Measurements from ENCODE around the gene LIPG. TPM values are rescaled to one million over a fixed set of nuclear protein-coding genes. Genes with fewer than 3 reads are reported as not detected.

The LIPG gene
- total RNA-seq, 1 experiment from 2014 or later = 6.8 TPM

- Mint-ChIP-seq H3K4me3 (no peak overlapping the region), H3K27me3 (ENCODE audit: low read depth) (peaks cover 8% of the 10 kb centered on the region), H3K4me1 (peaks cover 16% of the 10 kb centered on the region), H3K36me3 (no peaks in the 10 kb centered on the region), H3K27ac (no peak overlapping the region), H3K9me3 (no peaks in the 10 kb centered on the region)
- TF ChIP-seq NR3C1 (CRISPR knock-in tag; conservative IDR thresholded peaks at IDR 0.05; ENCODE audit: low read depth) (no peak), NFE2L1 (CRISPR knock-in tag; IDR thresholded peaks at IDR 0.05) (no peak), CREM (CRISPR knock-in tag; IDR thresholded peaks at IDR 0.05) (no peak), ZNF423 (CRISPR knock-in tag; IDR thresholded peaks at IDR 0.05) (no peak), USF1 (CRISPR knock-in tag; IDR thresholded peaks at IDR 0.05) (no peak), FOXP4 (CRISPR knock-in tag; IDR thresholded peaks at IDR 0.05) (no peak), PRRX2 (CRISPR knock-in tag; IDR thresholded peaks at IDR 0.05) (no peak), ZBTB43 (CRISPR knock-in tag; IDR thresholded peaks at IDR 0.05) (no peak), NR2C2 (CRISPR knock-in tag; IDR thresholded peaks at IDR 0.05) (no peak), PRDM15 (CRISPR knock-in tag; IDR thresholded peaks at IDR 0.05) (no peak), MXD4 (CRISPR knock-in tag; IDR thresholded peaks at IDR 0.05; ENCODE audit: borderline replicate concordance) (no peak), IRF2 (CRISPR knock-in tag; IDR thresholded peaks at IDR 0.05; ENCODE audit: borderline replicate concordance, low read depth) (no peak), ZNF138 (CRISPR knock-in tag; conservative IDR thresholded peaks at IDR 0.05) (no peak), ZNF121 (CRISPR knock-in tag; IDR thresholded peaks at IDR 0.05) (no peak), ZNF263 (CRISPR knock-in tag; IDR thresholded peaks at IDR 0.05; ENCODE audit: low read depth) (no peak), ZNF416 (CRISPR knock-in tag; IDR thresholded peaks at IDR 0.05) (no peak)
- no peak for ATAC-seq
- no peak for DNase-seq (ENCODE audit: low spot score)
- ChIA-PET POLR2A (no interaction called here), CTCF (interaction anchor here (0.7 kb wide), 1 partner anchor 9 kb away, joined by 3 read pairs; no protein-coding TSS in a partner anchor)
Measured at GRCh38 chr18:49623571-49623970, 61.7 kb downstream of the LIPG start.

- Mint-ChIP-seq H3K4me1 (peaks cover 20% of the 10 kb centered on the region), H3K9me3 (no peaks in the 10 kb centered on the region), H3K27ac (no peak overlapping the region), H3K27me3 (ENCODE audit: low read depth) (peaks cover 8% of the 10 kb centered on the region), H3K36me3 (no peaks in the 10 kb centered on the region), H3K4me3 (no peak overlapping the region)
- ChIA-PET POLR2A (no interaction called here), CTCF (no interaction called here)
- ATAC-seq = no peak
- no peak for DNase-seq (ENCODE audit: low spot score)
- TF ChIP-seq ZNF263 (CRISPR knock-in tag; IDR thresholded peaks at IDR 0.05; ENCODE audit: low read depth) = no peak
- TF ChIP-seq SMAD4 (CRISPR knock-in tag; IDR thresholded peaks at IDR 0.05) = no peak
- no peak for TF ChIP-seq GABPB1 (CRISPR knock-in tag; IDR thresholded peaks at IDR 0.05)
- no peak for TF ChIP-seq FOXK1 (CRISPR knock-in tag; IDR thresholded peaks at IDR 0.05)
- TF ChIP-seq HMGXB4 (CRISPR knock-in tag; IDR thresholded peaks at IDR 0.05) = no peak
- no peak for TF ChIP-seq TP53 (CRISPR knock-in tag; IDR thresholded peaks at IDR 0.05)
- TF ChIP-seq ARID4B (CRISPR knock-in tag; IDR thresholded peaks at IDR 0.05; ENCODE audit: borderline replicate concordance) = no peak
Measured at GRCh38 chr18:49625021-49625691, 63.3 kb downstream of the LIPG start.
